ENCODE measurements around the gene MRPS12.

DNA sequence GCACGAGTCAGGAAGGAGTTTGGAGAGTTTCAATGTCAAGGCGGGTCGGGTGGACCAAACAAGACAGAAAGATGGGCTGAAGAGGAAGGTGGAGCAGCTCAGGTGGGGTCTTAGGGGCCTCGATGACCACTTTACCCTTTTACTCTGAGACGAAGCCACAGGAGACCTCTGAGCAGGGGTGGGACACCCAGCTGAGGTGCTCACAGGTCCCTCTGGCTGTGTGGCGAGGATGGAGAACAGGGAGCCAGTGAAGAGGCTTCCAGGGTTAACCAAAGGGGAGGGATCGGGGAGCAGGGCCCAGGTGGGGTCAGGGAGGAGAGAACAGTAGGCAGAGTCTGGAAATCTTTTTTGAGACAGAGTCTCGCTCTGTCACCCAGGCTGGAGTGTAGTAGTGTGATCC is 16.8 kb upstream of the MRPS12 start:
- no peak for TF ChIP-seq EZH2 (IDR thresholded peaks at IDR 0.05; ENCODE audit: insufficient read depth, poor library complexity, severe bottlenecking)
- TF ChIP-seq EZH2phosphoT487 (IDR thresholded peaks at IDR 0.05; ENCODE audit: insufficient read depth, low read depth): no peak

All from GM23248 (cell line).